HepG2 (cell line): ENCODE data around the gene ERRFI1.

Source experiments
- POLR2A ChIP-seq, 2 experiments: IDR thresholded peaks; 2 replicates each; pipeline ENCODE4 v1.6.1; 2011; ENCODE audit warnings: low read depth in 2 of 2, low read length in 2 of 2, mild to moderate bottlenecking in 1 of 2, moderate library complexity in 1 of 2; ENCODE audit not compliant: insufficient read depth in 1 of 2
- POLR2AphosphoS2 ChIP-seq: IDR thresholded peaks from 2 replicates; pipeline ENCODE4 v1.6.1; 2011; ENCODE audit warnings: low read depth, low read length, improper control_type of control experiment
- POLR2AphosphoS5 ChIP-seq: IDR thresholded peaks from 2 replicates; pipeline ENCODE4 v1.6.1; 2012; ENCODE audit warnings: low read depth, low read length
- TF ChIP-seq, protein P1 (sequence below): sonication (generic); formaldehyde crosslinking; IDR thresholded peaks from 2 replicates; pipeline ENCODE4 v1.5.0; 2020; ENCODE audit warnings: mild to moderate bottlenecking, low read depth, missing genetic modification reagents, borderline replicate concordance
- TF ChIP-seq, protein P2 (sequence below): fragments of 450-650 bp; IDR thresholded peaks from 2 replicates; pipeline ENCODE4 v1.6.1; 2017; ENCODE audit warnings: mild to moderate bottlenecking

DNA sequence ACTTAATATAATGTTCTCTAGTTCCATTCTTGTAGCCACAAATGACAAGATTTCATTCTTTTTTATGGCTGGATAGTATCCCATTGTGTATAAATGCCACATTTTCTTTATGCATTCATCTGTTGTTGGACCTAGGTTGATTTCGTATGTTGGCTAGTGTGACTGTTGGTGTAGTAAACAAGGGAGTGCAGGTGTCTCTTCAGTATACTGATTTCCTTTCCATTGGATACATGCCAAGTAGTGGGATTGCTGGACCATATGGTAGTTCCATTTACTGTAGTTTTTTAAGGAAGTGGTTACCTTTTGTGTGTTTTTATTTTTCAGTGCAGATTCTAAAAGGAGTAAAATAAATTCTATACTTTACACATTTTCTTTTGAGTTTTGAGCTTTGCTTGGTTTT is 58.9 kb downstream of the ERRFI1 start:
- TF ChIP-seq, protein P1, sequence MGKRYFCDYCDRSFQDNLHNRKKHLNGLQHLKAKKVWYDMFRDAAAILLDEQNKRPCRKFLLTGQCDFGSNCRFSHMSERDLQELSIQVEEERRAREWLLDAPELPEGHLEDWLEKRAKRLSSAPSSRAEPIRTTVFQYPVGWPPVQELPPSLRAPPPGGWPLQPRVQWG: no peak
- no peak for TF ChIP-seq POLR2AphosphoS5
- TF ChIP-seq POLR2AphosphoS2: no peak
- TF ChIP-seq, protein P2, sequence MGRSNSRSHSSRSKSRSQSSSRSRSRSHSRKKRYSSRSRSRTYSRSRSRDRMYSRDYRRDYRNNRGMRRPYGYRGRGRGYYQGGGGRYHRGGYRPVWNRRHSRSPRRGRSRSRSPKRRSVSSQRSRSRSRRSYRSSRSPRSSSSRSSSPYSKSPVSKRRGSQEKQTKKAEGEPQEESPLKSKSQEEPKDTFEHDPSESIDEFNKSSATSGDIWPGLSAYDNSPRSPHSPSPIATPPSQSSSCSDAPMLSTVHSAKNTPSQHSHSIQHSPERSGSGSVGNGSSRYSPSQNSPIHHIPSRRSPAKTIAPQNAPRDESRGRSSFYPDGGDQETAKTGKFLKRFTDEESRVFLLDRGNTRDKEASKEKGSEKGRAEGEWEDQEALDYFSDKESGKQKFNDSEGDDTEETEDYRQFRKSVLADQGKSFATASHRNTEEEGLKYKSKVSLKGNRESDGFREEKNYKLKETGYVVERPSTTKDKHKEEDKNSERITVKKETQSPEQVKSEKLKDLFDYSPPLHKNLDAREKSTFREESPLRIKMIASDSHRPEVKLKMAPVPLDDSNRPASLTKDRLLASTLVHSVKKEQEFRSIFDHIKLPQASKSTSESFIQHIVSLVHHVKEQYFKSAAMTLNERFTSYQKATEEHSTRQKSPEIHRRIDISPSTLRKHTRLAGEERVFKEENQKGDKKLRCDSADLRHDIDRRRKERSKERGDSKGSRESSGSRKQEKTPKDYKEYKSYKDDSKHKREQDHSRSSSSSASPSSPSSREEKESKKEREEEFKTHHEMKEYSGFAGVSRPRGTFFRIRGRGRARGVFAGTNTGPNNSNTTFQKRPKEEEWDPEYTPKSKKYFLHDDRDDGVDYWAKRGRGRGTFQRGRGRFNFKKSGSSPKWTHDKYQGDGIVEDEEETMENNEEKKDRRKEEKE: no peak
- TF ChIP-seq POLR2A (IDR thresholded peaks at IDR 0.05; ENCODE audit: insufficient read depth in 1 of 2, low read depth in 2 of 2, low read length in 2 of 2): no peak
